Transverse colon (tissue), 4 donors: ENCODE results near the gene TLE3.

Experiments
- CTCF ChIP-seq, 5 experiments: fragments of 200-600 bp in 3 of 5; fragments of 450-650 bp in 2 of 5; sonication (generic) in 3 of 5; IDR thresholded peaks; 1 replicate in 2 of 5; 2 replicates in 3 of 5; pipeline ENCODE4 v1.5.1; 2016 to 2017; ENCODE audit warnings: antibody characterized with exemption in 5 of 5, inconsistent platforms in 3 of 5, mild to moderate bottlenecking in 2 of 5, moderate library complexity in 1 of 5
- POLR2A ChIP-seq: fragments of 450-650 bp; IDR thresholded peaks from one replicate; pipeline ENCODE4 v1.6.1; 2016; ENCODE audit warnings: antibody characterized with exemption, mild to moderate bottlenecking, moderate library complexity
- POLR2AphosphoS5 ChIP-seq, 3 donors: sonication (generic); formaldehyde crosslinking; IDR thresholded peaks; one replicate each; pipeline ENCODE4 v1.6.1; 2016; ENCODE audit warnings: antibody characterized with exemption in 3 of 3

- TF ChIP-seq CTCF (IDR thresholded peaks at IDR 0.05) = no peak
- no peak for TF ChIP-seq POLR2A
- TF ChIP-seq POLR2AphosphoS5 (IDR thresholded peaks at IDR 0.05) = no peak
Observed at GRCh38 chr15:70113304-70113700, 15.6 kb upstream of the TLE3 start.
